Measurements from ENCODE around the gene OR6C65.

- no peak for TF ChIP-seq POLR2A (IDR thresholded peaks at IDR 0.05)
- TF ChIP-seq CTCF (IDR thresholded peaks at IDR 0.05 in 8 of 11, conservative IDR thresholded peaks at IDR 0.05 in 3 of 11) = no peak
Measured at GRCh38 chr12:55448825-55449224, 48.5 kb downstream of the OR6C65 start.
